Measurements from ENCODE around the gene CPNE4.

CPNE4 gene

DNA sequence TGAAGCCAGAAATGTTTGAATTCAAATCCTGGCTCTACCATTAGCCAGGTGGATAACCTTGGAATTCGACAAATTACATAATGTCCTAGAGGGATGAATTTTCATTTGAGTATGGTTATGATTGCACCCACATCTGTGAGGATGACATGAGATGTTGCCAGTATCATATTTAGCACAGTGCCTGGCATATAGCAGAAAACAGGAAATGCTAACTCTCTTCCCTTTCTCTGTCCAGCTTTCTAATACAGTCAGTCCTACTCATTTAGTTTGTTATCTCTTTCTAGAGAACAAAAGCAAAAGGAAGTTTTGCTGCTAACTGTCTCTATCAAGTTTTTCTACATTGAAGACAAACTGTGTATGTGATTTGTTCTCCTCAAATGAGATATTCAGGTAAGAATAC is 231.7 kb downstream of the CPNE4 start:
- FAIRE-seq (no peak), DNase-seq (ENCODE audit: low spot score) (no peak)

DNA sequence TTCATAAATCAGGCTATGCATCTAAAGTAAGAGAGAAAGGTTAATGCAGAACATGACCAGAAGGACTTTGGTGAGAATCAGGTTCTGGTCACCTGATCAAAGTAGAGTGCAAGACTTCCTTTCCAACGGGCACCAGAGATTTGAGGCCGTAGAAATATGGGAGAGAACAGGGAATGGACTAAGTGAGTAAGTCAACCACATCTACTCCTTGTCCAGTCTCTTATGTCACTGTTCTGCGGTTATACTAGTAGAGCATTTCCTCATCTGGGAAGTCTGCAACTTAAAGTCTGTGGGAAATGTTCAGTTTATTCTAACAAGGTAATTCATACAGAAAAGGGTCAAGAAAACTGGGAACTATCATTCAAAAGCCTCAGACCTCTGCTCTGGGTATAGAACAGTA is 232.8 kb downstream of the CPNE4 start:
- FAIRE-seq (no peak), DNase-seq (ENCODE audit: low spot score) (no peak)

DNA sequence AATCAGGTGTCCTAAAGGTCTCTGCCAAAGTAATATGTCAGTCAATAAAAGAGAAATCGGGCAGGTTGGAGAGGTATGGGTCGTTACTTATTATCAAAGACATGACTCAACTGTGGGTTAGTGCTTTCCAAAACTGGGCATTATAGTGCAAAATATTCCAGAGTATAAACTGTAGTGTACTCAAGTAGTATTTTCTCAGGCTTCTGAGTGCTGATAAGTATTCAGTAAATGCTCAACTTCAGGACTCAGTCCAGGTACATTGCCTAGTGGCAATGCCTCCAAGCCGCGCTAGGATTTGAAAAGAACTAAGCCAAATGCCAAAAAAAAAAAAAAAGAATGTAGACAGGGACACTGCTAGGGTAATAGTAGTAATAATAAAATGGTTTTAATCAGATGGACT is 233.2 kb downstream of the CPNE4 start:
- FAIRE-seq, result no peak
- no peak for DNase-seq (ENCODE audit: low spot score)

DNA sequence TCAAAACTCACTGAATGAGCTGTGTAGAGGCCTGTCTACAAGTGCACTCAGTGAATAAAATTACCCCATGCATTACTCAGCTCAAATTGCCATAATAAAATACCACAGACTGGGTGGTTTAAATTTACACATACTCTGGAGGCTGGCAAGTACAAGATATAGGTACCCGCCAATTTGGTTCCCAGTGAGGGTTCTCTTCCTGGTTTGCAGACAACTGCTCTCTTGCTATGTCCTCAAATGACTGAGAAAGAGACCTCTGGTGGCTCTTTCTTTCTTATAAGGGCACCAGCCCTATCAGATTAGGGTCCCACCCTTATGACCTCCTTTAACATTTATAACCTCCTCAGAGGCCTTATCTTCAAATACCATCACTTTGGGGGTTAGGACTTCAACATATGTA is 237.0 kb downstream of the CPNE4 start:
- DNase-seq (ENCODE audit: low spot score), result no peak
- no peak for FAIRE-seq

DNA sequence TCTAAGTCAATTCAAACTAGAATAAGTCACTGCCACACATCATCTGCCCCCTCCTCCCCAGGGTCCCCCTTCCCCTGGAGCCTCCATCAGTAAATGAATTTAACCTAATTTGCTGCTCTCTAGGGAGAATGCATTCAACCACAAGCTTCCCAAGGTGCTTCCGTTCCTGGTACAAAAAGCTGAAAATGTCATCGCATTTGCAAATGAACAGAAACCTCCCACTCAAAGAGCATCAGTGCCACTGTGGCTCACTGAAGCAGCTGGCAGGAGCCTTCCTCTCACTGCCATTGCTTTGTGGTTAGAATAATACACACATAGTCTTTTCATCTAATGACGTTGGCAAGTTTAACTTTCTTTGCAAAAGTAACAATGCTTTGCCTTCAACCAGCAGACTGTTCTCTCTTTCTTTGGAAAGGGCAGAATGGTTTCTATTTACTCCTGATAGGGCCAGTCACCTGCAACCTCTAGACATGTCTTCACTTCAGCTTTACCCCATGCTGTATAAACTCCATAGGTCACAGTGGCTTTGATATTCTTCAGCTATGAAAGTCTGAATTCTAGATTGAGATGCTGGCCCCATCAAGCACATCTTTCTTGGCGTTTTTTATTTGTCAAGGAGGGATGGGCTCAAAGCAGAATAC is 238.1 kb downstream of the CPNE4 start:
- no peak for DNase-seq (ENCODE audit: low spot score)

DNA sequence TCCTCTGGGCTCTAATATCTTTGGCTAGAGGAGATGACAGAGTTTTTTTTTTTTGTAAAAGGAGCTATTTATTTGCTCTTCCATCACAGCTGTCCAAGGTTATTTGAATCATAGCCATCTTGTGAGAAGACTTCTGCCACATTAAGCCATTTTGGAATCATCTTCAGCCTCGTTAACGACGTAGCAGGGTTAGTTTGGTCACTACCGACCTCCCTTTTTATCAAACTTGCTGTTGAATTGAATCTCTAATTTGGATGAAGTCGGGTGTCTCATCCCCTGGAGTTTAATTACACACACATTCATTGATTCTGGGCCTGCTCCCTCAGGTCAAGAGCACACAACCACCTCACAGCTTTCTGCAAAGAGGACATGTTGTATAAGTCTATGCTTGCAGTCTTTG is 238.7 kb downstream of the CPNE4 start:
- DNase-seq (ENCODE audit: low spot score) (no peak), FAIRE-seq (no peak)

More for the DNA sequence above, 238.1 kb downstream of the CPNE4 start:
- no peak for FAIRE-seq

DNA sequence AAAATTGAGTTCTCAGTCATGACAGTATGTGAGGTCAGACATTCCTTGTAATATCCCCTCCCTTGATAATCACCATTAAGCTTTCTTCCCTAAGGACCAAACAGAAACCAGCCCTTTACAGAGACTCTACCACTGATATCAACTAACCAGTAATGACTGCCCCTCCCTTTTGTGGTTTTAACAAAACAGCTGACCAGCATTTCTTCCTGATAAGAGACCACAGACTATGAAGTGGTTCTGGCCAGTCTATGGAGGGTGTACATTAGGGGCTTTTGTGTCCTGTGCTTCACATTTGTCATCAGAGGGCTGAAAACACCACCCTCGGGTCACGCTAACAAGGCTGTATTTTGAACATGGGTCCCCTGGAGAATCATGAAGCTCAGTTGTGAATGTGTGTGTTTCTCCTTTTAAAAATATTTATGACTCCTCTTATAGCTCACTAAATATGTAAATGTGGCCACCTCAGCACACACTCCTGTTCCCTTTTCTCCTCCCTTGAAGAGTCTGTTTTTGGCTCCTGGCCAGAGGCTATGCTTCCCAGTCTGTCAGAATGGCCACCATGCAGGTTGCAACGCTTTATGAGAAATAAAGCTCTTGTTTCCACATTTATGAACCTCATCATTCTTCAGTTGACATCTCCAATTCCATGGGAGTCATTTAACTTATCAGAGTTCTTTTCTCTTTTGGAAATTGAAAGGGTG is 239.3 kb downstream of the CPNE4 start:
- FAIRE-seq (no peak), DNase-seq (ENCODE audit: low spot score) (no peak)

DNA sequence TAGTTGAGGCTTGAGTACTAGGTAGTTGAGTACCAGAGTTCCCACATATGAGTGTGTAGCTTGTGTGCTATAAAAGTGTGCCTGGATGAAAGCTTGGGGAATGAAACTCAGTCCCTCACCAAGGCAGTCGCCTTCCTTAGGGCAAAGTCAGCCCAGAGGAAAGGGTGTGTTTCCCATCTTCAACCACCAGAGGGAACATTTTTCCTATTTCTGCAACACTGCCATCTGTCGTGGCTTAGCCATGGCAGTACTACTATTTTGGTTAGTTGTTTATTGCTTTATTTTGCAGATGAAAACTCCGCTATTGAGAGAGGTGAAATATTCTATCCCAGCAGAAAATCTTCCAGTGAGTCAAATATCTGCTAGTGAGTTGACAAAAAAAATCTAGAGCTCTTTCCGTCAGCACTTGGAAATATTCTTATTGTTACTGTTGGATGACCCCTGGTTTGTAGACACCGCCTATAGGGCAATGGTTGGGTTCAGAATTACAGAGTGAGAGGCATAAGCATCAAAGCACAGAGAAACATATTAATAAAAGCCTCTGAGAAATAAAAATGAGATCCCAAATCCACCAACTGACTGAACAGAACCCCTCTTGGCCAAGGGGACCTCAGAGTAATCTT is 239.9 kb downstream of the CPNE4 start:
- DNase-seq (ENCODE audit: low spot score), result peak; percentile 59

DNA sequence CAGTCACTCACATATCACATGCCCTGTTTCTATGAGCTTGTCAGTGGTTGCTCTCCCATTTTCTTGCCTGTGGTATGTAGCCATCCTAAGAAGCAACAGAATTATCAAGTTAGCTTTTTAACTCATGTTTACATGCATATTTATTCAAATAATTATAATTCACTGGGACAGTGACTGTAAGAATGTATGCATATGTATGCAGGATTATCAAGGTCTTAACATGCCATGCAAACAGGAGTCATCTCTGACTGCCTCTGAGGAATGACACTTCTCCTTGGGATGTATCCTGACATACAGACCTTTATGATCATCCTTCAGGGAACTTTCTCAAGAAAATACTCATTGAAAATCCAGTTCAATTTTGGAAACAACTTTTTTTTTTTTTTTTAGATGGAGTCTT is 240.9 kb downstream of the CPNE4 start:
- no peak for FAIRE-seq

More for the DNA sequence above, 239.9 kb downstream of the CPNE4 start:
- FAIRE-seq, result no peak

DNA sequence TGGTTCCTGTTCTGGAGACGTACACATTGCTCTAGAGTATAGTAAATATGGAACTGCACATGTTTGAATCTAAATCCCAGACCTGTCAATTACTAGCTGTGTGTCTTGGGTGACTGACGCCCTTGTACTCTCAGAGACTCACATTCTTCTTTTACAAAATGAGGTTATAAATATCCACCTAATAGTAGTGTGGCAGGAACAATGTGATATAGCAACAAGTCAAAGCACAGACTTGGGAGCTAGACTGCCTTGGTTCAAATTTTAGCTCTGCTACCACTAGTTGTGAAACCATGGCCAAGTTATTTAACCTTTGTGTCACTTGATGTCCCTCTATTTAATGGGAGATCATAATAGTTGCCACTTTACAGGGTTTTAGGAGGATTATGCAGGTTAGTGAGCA is 245.6 kb downstream of the CPNE4 start:
- FAIRE-seq (no peak), DNase-seq (ENCODE audit: low spot score) (no peak)

More for the DNA sequence above, 240.9 kb downstream of the CPNE4 start:
- DNase-seq (ENCODE audit: low spot score), result no peak

DNA sequence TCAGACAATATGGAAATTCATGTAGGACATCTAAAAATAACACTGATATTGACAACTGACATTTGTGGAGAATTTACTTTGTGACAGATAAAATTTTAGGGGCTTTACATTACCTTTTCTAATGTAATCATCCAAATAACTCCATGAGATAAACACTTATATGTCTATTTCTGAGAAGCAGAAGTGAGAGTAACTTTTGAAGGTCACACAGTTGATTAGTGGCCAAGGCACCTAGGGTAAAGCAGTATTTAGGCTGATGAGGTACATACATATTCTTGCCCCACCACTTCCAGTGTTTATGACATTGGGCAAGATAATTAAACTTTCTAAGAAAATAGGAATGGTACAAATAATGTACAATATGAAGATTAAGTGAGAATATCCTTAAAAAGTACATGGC is 248.4 kb downstream of the CPNE4 start:
- DNase-seq (ENCODE audit: low spot score) (no peak), FAIRE-seq (no peak)

DNA sequence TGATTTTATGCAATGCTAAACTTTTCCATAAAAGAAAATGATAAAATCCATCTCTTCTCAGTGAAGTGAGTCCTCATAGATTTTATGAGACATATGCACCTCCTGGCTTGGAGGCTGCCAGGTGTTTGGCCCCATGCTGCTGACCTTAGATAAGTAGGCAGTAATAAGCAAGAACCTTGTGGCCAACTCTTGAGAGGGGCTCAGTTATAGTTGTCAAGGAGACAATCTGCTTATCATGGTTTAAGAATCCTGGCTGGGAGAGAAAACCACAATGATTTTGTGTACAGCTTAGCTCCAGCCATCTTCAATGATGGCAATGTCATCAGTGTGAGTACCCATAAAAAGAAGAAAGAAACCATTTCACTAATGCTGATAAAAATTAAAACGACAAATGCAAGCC is 252.1 kb downstream of the CPNE4 start:
- DNase-seq (ENCODE audit: low spot score) (no peak), FAIRE-seq (no peak)

DNA sequence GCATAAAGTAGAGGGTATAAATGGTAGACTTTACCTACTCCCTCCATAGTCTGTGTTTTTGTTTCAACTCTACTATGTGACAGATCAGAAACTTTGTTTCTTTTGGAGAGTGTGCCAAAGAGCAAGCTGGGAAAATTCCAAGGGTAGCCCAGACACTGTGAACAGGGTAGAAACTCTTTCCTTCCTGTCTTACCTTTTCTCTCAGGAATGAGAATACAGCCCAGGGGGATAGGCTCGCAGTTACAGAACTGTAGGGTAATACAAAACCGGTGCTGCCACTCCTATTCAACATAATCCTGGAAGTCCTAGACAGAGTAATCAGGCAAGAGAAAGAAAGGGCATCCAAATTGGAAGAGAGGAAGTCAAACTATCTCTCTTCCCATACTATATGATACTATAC is 256.3 kb downstream of the CPNE4 start:
- FAIRE-seq (no peak), DNase-seq (ENCODE audit: low spot score) (no peak)

DNA sequence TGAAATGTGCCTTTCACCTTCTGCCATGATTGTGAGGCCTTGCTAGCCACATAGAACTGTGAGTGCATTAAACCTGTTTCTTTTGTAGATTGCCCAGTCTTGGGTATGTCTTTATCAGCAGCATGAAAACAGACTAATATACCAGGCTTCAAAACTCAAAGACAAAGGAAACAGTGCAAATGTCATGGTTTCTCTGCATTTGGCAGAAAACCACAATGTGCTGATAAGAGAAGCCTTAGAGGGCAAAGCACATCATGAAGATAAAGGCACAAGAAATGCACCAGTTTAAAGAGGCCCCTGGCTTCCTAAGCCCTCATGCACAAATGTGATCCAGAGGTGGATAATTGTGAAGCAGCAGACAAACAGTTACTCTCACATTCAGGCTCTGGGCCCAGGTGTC is 259.2 kb downstream of the CPNE4 start:
- FAIRE-seq, result no peak
- no peak for DNase-seq (ENCODE audit: low spot score)

DNA sequence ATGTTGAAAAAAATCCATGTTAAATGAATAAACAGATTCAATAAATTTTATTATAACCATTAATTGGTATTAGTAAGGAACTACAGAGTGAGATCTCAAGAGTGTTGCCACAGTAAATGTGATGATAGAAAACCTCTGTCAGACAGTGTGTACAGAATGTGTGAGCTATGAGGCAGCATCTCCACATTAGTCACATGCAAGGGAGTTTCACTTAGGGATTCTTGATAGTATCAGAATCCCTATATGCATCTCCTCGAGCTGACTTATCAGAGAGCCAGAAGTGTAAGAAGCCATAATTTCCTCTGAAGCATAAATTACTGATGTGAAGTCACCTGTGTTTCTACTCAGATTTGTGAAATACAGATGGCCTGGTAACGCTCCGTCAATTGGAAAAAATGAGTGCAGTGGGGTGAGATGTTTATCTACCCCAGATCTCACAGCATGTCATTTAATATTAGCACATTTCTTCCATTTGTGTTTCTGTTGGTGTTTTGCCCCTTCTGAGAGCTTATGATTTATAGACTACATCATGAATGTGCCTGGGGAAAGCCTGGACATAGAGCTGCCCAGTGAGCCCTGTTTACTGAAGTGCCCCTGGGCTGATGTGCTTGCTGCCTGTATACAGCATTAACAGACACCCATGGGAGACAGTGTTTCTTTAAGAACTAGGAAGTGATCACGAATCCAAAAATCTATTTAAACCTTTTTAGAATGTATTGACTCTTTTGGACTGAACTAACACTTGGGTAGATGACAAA is 262.4 kb downstream of the CPNE4 start:
- no peak for FAIRE-seq
- no peak for DNase-seq (ENCODE audit: low spot score)

DNA sequence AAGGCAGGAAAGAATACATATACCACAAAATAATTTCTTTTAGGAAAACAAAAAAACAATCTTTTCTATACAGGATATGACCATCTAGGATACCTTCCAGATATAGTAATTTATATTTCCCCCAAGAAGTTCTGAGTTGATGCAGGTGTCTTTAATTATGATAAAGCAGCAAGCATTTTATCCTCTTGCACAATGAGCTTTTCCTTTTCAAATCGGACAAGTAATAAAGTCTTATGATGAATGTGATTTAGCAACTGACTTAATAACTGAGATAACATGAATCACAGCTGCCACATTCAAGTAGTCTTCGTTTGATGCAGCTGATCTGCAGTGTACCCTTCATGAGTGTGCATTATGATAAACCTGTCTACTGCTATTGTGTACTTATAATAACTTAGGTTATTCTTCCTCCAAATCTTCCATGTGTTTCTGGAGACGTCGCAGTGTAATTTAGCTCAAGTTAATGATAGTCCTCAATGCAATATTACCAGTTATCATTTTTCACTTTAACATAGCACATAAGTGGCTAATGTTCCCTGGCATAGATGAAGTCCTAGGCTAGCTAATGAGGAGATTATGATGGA is 271.7 kb downstream of the CPNE4 start:
- FAIRE-seq (no peak), DNase-seq (ENCODE audit: low spot score) (no peak)

DNA sequence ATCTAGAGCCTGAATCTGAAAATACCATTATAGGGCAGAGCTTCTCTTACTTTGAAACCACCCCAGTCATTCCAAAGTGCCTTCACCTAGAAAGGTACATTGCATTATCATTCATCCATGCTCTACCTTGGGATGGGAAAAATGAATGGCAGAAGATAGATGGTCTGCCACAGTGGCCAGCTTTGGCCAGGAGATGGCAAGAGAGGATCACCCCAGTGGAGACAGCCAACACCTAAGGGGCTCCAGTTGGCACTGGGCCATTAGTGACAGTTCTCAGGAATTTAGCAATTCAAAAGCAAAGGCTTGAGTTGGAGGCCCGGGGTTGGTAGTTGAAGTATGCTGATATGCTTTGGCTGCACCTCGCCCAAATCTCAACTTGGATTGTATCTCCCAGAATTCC is 278.4 kb downstream of the CPNE4 start:
- DNase-seq (ENCODE audit: low spot score) (no peak), FAIRE-seq (no peak)

DNA sequence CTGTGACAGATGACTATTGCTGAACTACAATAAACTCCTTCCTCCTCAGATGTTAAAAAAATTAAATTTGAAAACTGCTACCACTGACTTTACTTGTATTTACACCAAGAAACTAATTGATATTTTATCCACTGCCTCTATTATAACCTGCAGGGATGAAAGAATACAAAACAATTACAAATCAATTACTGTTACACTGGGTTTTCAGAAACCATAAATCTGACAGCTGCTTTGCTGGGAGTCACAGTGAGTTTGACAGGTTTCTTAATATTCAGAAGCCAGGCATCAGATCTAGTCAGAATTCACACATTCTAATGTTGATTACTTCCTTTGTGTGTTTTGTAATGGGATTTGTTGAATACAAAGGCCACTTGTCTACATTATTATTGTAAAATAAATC is 279.4 kb downstream of the CPNE4 start:
- no peak for FAIRE-seq
- no peak for DNase-seq (ENCODE audit: low spot score)

DNA sequence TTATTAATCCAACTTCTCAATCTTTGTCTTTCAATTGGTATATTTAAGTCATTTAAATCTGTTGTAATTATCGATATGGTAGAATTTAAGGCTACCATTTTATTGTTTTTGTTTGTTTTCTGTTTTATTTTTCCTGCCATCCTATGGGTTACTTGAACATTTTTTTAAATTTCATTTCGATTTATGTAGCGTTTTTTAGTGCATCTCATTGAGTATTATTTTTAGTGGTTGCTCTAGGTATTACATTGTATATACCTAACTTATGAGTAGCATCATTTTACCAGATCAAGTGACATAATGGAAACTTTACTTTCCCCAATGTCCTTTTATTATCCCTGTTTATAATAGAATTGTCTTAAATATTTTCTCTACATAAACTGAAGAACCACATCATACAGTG is 284.6 kb downstream of the CPNE4 start:
- DNase-seq (ENCODE audit: low spot score) (no peak), FAIRE-seq (no peak)

DNA sequence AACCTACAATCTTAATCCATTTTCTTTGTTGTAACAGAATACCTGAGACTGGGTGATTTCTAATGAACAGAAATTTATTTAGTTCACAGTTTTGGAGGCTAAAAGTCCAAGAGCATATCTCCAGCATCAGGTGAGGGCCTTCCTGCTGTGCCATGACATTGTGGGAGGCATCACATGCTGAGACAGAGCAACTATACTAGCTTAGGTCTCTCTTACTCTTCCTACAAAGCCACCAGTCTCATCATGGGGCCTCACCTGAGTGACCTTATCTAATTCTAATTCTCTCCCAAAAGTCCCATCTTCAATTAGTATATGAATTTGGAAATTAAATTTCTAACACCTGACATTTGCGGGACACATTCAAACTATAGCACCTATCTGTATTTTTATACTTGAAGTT is 285.0 kb downstream of the CPNE4 start:
- FAIRE-seq (no peak), DNase-seq (ENCODE audit: low spot score) (no peak)

DNA sequence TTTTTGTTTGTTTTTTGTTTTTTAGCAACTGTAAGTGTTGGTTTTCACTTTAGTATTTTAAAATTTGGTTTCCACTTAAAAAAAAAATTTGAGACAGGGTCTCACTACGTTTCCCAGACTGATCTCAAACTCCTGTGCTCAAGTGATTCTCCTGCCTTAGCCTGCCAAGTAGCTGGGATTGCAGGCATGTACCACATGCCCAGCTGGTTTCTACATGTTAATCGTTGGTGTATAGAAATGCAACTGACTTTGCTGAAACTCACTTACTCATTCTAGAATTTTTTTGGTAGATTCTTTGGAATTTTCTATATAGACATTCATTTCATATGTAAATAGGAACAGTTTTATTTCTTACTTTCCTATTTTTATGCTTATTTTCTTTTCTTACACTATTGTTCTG is 287.3 kb downstream of the CPNE4 start:
- FAIRE-seq, result no peak
- no peak for DNase-seq (ENCODE audit: low spot score)

DNA sequence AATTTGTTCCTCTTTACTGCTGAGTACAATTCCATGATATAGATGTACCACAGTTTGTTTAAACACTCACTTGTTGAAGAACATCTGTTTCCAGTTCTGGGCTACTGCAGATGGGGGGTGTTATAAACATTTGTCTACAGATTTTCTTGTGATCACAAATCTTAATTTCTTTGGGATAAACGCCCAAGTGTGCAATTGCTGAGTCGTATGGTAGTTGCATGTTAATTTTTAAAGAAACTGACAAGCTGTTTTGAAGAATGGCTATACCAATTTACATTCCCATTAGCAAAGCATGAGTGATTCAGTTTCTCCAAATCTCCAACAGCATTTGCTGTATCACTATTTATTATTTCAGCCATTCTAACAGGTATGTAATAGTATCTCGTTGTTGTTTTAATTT is 290.0 kb downstream of the CPNE4 start:
- DNase-seq (ENCODE audit: low spot score) (no peak), FAIRE-seq (no peak)

All from urothelium cell line (cell line).